Bone marrow (tissue), 2 donors: ENCODE measurements around the gene KATNA1.
"Not testable (repeated sequence)": the region's sequence is repeated elsewhere in the genome, so short reads cannot be mapped to it uniquely, and the experiment has no call there.

ENCODE experiments used
- DNase-seq, 2 donors: peaks; one replicate each; lab custom pipeline; 2025; lab: John Stamatoyannopoulos, UW

KATNA1 gene

GRCh38 chr6:149648148-149649145 lies at the start of gene KATNA1:
KATNA1 (minus strand) TSS chr6:149648714; CDS start chr6:149638547, 10,167 bp downstream.
- DNase-seq = peak; percentile 63 to 71

- no peak for DNase-seq
Measured at GRCh38 chr6:149698175-149698574, 49.7 kb upstream of the KATNA1 start.

GRCh38 chr6:149696901-149697300 lies 48.4 kb upstream of the KATNA1 start:
- no peak for DNase-seq

DNA sequence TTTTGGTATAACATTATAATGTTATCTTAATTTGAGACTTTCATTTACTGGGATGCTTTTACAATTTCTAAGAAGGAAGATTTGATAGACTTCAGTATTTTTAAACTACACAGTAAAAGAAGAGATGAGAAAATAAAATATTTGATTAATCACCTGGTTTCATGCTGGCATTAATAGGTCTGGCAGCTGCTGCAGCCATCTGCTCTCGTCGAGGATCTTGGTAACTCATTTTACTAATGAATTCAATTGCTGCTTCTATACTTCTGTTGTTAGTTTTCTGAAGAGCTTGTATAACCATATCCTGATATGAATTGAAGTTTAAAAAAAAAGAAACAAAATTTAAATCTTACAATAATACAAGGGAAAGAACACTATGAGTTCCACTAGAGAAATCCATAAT lies 46.4 kb upstream of the KATNA1 start:
- no peak for DNase-seq

DNA sequence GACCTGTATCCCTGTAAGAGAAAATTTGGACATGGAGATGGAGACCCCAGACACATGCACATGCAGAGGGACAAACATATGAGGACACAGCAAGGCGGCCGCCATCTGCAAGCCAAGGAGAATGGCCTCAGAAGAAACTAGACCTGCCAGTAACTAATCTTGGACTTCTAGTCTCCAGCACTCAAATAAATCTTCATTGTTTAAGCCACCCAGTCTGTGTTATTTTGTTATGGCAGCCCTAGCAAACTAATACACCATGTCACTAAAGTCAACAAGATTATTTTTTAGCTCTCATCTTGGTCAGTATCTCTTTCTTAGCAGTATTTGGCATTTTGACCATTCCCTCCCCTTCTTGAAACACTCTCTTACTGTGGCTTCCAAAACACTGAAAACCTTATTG lies 42.7 kb upstream of the KATNA1 start:
- no peak for DNase-seq

- no peak for DNase-seq
Measured at GRCh38 chr6:149686230-149686629, 37.7 kb upstream of the KATNA1 start.

GRCh38 chr6:149683256-149683859 lies 34.8 kb upstream of the KATNA1 start:
- DNase-seq = no peak

GRCh38 chr6:149681845-149682244 lies 33.3 kb upstream of the KATNA1 start:
- not testable (repeated sequence) for DNase-seq

DNA sequence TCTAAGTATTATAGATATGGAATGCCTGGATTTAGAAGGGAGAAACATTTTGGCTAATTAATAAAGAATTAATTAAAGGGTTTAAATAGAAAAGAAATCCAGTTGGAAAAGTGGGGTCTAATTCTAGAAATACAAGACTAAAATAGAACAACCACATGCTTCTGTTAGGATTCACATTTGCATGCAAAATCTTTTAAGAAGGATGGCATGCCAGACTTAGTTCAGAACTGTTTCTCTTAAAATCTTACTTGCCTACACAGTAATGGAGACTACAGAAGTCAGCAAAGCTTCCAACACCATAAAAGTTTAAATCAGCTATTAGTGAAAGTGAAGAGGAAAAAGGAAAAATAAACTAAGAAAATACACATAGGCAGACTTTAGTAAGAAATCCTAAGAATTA lies 32.7 kb upstream of the KATNA1 start:
- DNase-seq = no peak

GRCh38 chr6:149680503-149680902 lies 32.0 kb upstream of the KATNA1 start:
- DNase-seq = no peak

GRCh38 chr6:149672265-149672664 lies 23.8 kb upstream of the KATNA1 start:
- DNase-seq = not testable (repeated sequence)

- no peak for DNase-seq
Measured at GRCh38 chr6:149660028-149660427, 11.5 kb upstream of the KATNA1 start.

DNA sequence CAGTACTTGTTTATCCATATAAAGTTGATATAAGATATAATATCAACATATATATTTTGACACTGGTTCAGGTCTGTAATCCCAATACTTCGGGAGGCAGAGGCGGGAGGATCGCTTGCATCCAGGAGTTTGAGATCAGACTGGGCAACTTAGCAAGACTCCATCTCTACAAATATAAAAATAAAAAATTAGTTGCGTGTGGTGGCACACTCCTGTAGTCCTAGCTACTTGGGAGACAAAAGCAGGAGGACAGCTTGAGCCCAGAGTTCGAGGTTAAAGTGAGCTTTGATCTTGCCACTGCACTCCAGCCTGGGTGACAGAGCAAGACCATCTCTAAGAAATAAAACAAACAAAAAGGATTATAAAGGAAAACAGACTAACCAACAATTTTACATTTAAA lies 8.9 kb upstream of the KATNA1 start:
- DNase-seq = no peak

- no peak for DNase-seq
Measured at GRCh38 chr6:149651056-149651455, 2.5 kb upstream of the KATNA1 start.

GRCh38 chr6:149646599-149646998 lies 1.9 kb downstream of the KATNA1 start:
- DNase-seq = no peak

- DNase-seq = no peak
Measured at GRCh38 chr6:149642829-149643580, 5.5 kb downstream of the KATNA1 start.

GRCh38 chr6:149636124-149636523 lies 12.4 kb downstream of the KATNA1 start:
- DNase-seq = no peak

GRCh38 chr6:149634315-149634714 lies 14.2 kb downstream of the KATNA1 start:
- no peak for DNase-seq

DNA sequence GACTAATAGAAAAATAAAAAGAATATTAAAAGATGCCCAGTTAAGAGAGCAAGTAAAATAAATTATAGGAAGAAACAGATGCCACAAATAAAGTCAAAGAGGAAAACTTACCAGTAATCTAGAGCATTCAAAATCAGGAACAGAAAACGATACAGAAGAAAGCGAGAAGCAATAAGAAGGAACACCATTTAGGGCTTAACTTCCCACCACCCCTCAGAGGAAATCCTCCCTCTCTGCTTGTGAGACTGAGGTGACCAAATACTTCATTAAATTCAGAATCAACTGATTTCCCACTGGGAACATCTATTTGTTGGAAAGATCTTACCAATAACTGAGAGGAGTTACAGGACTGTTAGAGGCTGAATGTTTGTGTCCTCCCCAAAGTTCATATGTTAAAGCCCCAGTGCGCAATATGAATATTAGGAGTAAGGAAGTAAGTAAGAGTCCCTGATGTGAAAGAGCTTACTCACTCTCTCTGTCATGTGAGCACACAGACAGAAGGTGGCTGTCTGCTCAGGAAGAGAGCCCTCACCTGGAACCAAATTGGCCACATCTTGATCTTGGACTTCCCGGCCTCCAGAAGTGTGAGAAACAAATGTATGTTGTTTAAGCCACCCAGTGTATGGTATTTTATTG lies 19.5 kb downstream of the KATNA1 start:
- no peak for DNase-seq

- no peak for DNase-seq
Measured at GRCh38 chr6:149627672-149628071, 20.8 kb downstream of the KATNA1 start.

GRCh38 chr6:149615805-149616204 lies 32.7 kb downstream of the KATNA1 start:
- DNase-seq = no peak

DNA sequence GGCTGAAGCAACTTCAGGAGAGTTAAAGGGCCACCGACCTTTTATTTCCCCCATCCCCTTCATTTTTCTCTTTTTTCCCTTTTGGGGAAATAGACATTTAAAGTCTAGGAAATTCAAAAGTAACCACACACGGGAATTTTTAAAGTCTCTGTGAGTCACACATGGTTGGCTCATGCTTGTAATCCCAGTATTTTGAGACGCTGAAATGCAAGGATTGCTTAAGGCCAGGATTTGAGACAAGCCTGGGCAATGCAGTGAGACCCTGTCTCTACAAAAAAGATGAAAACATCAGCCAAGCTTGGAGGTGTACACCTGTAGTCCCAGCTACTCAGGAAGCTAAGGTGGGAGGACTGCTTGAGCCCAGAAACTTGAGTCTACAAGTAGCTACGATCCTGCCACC lies 34.2 kb downstream of the KATNA1 start:
- DNase-seq = no peak
